ENCODE data around the gene ADAMTS16. TPM values are rescaled to one million over a fixed set of nuclear protein-coding genes. Genes with fewer than 3 reads are reported as not detected.

Gene ADAMTS16
- total and polyA plus RNA-seq, 12 donors, result 0.01 to 0.47 (median 0.12) TPM; not detected in 6

GRCh38 chr5:5298068-5298633 is 158.0 kb downstream of the ADAMTS16 start:
- no peak overlapping the region for H3K27ac ChIP-seq
- H3K4me3 ChIP-seq, result no peak overlapping the region
- no peak for DNase-seq
- WGBS, 2 donors, result 81 to 83% methylated on average over 4 of the region's 4 CpGs
- intact Hi-C loops (cut with DNase I), result no loop called here
- no peaks in the 10 kb centered on the region for H3K4me1 ChIP-seq
- H3K27me3 ChIP-seq, result no peaks in the 10 kb centered on the region
- TF ChIP-seq CTCF (IDR thresholded peaks at IDR 0.05), result no peak
- peaks cover 0 to 20% (median 4%) of the 10 kb centered on the region in 11 donors for H3K9me3 ChIP-seq
- ATAC-seq, result no peak
- H3K36me3 ChIP-seq, result no peaks in the 10 kb centered on the region

- ATAC-seq (no peak), DNase-seq (no peak)
- intact Hi-C loops (cut with DNase I), result no loop called here
- peaks cover 0 to 15% (median 4%) of the 10 kb centered on the region in 11 donors for H3K9me3 ChIP-seq
- H3K4me1 ChIP-seq, result no peaks in the 10 kb centered on the region
- no peaks in the 10 kb centered on the region for H3K36me3 ChIP-seq
- no peaks in the 10 kb centered on the region for H3K27me3 ChIP-seq
- H3K4me3 ChIP-seq, result no peak overlapping the region
- H3K27ac ChIP-seq, result no peak overlapping the region
- 58 to 59% methylated on average over 13 of the region's 13 CpGs for WGBS, 2 donors
- TF ChIP-seq CTCF (IDR thresholded peaks at IDR 0.05), result no peak
Observed at GRCh38 chr5:5298841-5299541, 158.9 kb downstream of the ADAMTS16 start.

- no peak for ATAC-seq
Observed at GRCh38 chr5:5301176-5301575, 161.0 kb downstream of the ADAMTS16 start.

GRCh38 chr5:5302201-5302600 is 162.1 kb downstream of the ADAMTS16 start:
- TF ChIP-seq CTCF (IDR thresholded peaks at IDR 0.05), result no peak
- peaks cover 0 to 12% (median 0%) of the 10 kb centered on the region in 11 donors for H3K9me3 ChIP-seq

More at GRCh38 chr5:5301176-5301575, 161.0 kb downstream of the ADAMTS16 start:
- Histone ChIP-seq H3K9me3 (peaks cover 0 to 12% (median 0%) of the 10 kb centered on the region in 11 donors), H3K27ac (no peak overlapping the region), H3K4me1 (no peaks in the 10 kb centered on the region), H3K36me3 (no peaks in the 10 kb centered on the region), H3K27me3 (no peaks in the 10 kb centered on the region), H3K4me3 (no peak overlapping the region)
- no peak for TF ChIP-seq CTCF (IDR thresholded peaks at IDR 0.05)
- DNase-seq, result no peak
- WGBS, 2 donors, result 0 to 54% methylated on average over 3 of the region's 3 CpGs
- intact Hi-C loops (cut with DNase I), result no loop called here

More at GRCh38 chr5:5302201-5302600, 162.1 kb downstream of the ADAMTS16 start:
- DNase-seq (no peak), ATAC-seq (no peak)
- intact Hi-C loops (cut with DNase I), result no loop called here
- Histone ChIP-seq H3K4me3 (no peak overlapping the region), H3K27me3 (peaks cover 0 to 2% (median 0%) of the 10 kb centered on the region in 7 donors), H3K36me3 (no peaks in the 10 kb centered on the region), H3K27ac (no peak overlapping the region), H3K4me1 (no peaks in the 10 kb centered on the region)
- WGBS, 2 donors, result 64 to 66% methylated on average over 4 of the region's 4 CpGs
